ENCODE data around the gene FHIT.

- TF ChIP-seq POLR2A (IDR thresholded peaks at IDR 0.05; ENCODE audit: low read length) (no peak), GATA1 (IDR thresholded peaks at IDR 0.05; ENCODE audit: low read depth, low read length) (no peak)
Measured at GRCh38 chr3:59885899-59886400, 1365.3 kb downstream of the FHIT start.

All from erythroblast (primary cell).